HG02642 (cell line): Measurements from ENCODE around the gene ELMO1.
A peak's percentile ranks its signal among the peaks of the same experiment; 100 is the strongest.

Source experiments
- ATAC-seq: cut with Tn5 transposase; IDR thresholded peaks from one replicate; pipeline ENCODE4 v1.9.1; 2021; ENCODE audit warnings: mild to moderate bottlenecking; ENCODE audit not compliant: unreplicated experiment, poor library complexity

ELMO1 gene

DNA sequence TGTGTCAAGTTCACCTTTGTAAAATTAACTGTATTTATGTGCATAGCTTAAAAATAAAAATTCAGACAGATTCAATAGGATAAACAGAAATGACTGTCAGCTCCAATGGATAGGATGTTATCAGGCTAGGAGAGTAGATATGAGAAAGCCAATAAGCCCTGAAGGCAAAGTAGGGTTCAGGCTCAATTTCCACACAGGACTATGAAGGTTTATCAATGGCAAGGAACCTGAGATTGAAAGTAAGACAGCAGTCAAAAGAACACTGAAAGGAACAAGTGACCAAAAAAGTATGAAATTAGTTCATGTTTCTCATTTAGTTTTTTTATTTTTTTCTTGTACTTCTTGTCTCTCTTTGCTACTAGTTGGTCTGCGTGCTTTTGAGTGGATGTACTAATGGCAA, 121.4 kb downstream of the ELMO1 start:
- ATAC-seq = no peak

GRCh38 chr7:37323966-37324365, 124.7 kb downstream of the ELMO1 start:
- no peak for ATAC-seq

DNA sequence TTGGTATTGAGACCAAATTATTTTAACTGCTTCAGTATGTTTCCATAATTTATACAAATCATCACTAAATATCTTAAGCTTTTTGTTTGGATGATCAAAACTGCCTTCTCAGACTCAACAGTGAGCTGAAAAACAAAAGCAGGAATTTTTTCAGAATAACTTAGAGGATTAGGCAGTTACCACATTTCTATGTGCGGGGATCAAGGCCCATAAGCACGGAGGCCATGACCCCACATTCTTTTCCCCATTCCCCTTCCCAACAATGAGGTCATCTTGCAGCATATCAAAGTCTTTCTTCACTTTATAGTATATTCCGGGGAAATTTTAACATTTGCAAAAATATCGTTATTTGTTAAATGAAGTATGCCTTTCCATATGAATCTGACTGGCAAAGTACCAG, 125.8 kb downstream of the ELMO1 start:
- no peak for ATAC-seq

- no peak for ATAC-seq
Observed at GRCh38 chr7:37320848-37321468, 127.7 kb downstream of the ELMO1 start.

DNA sequence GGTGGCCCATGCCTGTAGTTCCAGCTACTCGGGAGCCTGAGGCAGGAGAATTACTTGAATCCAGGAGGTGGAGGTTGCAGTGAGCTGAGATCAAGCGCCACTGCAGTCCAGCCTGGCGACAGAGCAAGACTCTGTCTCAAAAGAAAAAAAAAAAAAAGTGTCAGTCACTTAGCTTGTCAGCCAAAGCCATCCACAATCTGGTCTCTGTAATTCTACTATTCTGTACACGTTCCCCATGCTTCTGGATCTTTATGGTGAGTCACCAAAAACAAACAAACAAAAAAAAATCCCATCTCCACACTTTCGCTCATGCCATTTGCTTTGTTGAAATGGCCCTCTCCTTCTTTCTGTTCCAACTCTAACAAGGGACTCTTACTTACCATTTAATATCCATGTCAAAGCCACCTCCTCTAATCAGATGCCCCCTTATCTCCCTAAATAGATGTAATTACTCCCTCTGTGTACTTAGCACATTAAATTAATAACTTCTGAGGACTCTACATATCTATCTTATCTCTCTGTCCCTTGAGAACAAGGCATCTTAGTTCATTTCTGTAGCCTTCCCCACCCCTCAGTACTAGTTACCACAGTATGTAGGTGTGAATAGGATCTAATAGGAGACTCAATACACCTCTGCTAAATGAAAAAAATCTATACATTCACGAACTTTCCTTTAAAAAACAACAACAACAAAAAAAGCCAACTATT, 128.4 kb downstream of the ELMO1 start:
- no peak for ATAC-seq

DNA sequence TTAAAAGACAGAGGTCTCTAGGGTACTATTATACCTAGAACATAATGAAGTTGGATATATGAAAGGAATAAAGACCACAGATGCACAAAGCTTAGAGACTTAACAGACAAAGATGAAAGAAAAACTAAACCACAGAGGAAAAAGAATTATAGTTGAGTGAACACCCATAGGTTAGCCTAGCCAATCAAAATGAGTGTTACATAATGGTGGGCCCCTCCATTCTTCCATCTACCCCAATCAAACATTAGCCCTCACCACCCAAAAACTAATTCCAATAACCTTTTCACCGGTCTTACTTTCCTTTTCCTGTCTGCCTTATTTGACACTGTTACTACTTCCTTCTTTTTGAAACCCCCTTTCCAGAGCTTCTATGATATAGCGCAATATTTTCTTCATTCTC, 130.1 kb downstream of the ELMO1 start:
- ATAC-seq = no peak

DNA sequence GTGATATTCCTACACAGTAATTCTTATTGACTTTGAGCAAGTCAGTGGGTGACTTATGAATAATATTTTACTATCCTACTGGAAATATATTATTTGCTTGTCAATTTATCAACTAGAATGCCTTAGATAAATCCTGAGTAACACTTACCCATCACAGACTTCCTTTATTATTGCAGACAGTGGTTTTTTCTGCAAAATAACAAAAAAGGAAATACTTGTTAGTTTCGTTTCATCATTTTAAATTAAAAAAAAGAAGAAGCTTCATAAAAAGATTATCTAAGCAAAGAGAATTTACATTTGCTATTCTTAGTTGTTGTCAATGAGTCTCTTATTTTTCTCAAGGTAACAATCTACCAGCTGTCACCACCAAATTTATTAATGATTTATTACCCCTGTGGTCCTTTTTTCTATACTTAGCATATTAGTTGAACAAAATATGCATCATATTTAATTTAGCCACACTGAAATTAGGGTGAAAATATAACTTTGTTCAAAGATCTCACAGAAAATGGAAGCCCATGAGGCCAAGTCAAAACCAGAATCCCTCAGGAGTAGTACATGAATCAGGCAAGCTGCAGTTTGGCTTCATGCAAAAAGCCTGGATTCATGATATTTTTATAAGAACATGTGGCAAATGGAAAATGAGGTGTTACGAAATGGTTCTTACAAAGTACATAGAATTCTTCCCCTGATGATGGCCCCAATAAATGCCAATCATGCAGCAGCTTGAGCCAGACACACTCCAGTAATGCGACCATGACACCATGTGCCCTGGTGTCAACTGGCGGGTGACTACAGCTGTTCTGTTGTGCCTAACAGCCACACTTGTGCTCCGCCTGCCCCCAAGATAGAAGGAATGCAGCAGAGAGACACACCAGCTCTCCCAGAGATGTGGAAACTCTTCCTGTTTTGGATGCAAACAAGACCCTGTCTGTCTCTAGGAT, 132.6 kb downstream of the ELMO1 start:
- ATAC-seq = no peak

DNA sequence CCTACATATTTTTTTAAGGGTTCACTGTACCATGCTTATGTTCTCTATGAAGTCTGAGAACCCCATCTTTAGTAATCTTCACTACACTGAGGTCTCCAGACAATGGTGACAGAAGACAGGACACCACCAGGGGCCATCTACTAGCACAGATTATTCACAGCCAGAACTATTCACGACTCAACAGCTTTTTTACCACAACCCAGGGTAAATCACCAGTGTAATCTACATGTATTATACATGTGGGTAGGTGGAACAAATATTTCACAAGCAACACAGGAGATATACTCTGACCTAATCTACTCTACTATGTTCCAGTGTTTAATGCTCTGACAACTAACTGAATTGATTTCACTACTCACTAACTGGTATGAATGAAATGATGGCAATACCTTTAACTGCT, 136.1 kb downstream of the ELMO1 start:
- ATAC-seq = no peak

DNA sequence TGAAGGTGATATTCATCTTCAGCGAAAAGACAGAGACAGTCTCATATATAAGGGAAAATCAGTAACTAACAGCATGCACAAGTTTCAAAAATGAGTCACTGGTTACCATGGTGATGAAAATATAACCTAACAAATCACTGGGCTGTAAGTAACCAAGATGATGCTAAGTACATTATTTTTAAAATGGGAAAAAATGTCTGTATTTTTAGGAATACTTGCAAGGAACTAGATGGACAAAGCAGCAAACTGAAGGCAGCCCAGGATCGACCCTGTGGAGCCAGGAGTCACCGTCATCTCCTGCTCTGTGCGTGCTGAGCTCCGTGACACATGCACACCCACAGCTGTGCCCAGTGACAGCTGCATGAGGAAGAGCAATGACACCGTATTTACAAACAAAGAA, 137.3 kb downstream of the ELMO1 start:
- ATAC-seq = no peak

DNA sequence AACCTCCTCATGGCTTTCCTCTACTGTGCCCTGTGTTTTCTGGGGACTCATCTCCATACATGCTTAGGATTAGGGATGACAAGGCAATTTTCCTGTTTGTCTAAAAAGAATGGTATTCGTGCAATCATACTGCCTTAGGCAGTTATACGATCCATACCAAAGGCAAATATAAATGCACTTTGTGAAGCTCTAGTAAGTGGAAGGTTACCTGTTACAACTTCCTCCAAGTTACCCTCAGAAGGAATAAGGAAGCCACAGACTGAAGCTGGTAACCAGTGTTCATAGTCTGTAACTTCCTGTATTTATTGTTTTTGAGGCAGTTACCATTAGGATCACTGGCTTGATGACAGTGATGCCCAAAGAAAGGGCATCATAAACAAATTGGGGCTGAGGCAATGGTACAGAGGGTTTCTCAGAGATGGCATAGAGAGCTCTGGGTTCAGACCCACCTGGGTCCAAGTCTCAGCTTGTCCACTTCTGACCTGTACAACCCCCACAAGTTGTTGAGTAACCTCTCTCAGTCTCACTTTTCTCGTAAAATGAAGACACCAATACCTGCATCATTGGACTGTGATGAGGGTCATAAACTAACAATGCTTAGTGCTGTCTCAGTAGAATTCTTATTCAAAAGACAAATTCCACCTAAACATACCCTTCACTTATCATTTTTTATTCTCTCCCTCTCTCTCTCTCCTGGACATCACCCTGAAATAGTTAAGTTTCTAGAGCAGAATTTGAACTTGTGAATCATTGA, 138.2 kb downstream of the ELMO1 start:
- ATAC-seq = no peak

DNA sequence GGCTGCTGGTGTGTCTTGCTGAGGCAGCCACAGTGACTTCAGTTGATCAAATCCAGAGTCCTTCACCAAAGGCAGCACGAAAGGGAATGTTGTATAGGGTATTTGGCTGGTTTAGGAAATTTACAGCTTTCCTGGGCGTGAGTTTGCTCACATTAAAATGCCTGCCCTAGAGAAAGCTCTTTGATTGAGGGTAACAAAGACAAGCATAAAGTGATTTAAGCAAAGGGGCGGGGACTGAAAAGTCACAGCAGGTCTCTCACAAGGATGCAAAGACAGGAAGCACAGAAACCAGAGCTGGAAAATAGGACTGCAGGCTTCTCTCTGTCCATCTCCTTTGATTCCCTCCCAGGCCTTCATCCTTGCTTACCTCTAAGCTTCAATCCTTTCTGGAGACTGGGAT, 139.2 kb downstream of the ELMO1 start:
- ATAC-seq = no peak

DNA sequence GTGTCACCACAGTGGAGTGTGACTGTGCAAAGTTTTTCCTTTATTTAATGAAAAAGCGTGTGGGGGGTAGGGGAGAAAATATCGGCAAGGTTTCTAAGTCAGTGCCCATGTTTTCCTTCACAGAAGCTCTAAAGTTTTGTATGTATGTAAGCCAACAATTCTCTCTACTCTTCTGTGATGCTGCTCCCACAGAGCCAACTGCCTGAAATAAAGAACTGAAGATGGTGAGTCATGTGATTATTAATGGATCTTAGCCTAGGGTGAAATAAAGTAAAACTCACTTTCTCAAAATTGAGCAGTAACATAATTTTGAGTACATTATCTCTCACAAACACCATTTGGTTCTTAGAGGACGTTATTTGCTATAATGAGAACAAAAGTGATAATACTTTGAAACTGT, 143.7 kb downstream of the ELMO1 start:
- ATAC-seq = no peak

- no peak for ATAC-seq
Observed at GRCh38 chr7:37297546-37297945, 151.1 kb downstream of the ELMO1 start.

DNA sequence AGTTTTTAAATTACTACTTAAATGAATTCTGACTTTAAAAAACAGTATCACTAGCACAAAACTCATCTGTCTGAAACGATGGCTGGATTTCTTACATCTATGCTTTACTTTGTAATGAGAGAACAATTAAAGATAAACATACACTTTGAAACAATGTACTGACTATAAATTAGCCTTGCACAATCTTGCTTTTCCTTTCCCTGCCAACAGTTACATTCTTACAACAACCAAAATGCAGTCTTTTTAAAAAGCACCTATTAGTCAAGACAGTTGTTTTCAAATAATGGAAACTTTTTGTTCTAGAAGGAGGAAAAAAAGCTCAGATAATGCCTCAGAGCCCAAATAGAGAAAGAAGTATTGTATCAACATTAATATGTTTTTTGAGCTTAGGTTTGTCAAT, 153.3 kb downstream of the ELMO1 start:
- no peak for ATAC-seq

GRCh38 chr7:37290731-37291130, 157.9 kb downstream of the ELMO1 start:
- ATAC-seq = no peak

DNA sequence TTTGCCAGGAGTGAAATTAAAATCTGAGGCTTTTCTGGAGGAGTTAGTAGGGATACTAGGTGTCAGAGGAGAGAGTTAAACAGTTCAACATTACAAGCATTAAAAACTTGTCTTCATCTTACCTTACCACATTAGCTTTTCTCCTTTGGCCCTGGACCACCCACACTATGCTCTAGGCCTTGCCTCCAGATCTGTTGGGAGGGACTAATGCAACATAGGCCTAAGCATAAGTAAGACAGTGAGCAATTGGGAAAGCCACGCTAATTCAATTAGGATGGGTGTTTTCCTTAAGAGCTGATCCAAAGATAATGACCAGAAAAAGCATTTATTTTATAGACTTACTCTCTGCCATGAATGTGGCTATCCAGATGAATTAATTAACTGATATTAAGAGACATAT, 158.9 kb downstream of the ELMO1 start:
- no peak for ATAC-seq

GRCh38 chr7:37289367-37289766, 159.3 kb downstream of the ELMO1 start:
- no peak for ATAC-seq

DNA sequence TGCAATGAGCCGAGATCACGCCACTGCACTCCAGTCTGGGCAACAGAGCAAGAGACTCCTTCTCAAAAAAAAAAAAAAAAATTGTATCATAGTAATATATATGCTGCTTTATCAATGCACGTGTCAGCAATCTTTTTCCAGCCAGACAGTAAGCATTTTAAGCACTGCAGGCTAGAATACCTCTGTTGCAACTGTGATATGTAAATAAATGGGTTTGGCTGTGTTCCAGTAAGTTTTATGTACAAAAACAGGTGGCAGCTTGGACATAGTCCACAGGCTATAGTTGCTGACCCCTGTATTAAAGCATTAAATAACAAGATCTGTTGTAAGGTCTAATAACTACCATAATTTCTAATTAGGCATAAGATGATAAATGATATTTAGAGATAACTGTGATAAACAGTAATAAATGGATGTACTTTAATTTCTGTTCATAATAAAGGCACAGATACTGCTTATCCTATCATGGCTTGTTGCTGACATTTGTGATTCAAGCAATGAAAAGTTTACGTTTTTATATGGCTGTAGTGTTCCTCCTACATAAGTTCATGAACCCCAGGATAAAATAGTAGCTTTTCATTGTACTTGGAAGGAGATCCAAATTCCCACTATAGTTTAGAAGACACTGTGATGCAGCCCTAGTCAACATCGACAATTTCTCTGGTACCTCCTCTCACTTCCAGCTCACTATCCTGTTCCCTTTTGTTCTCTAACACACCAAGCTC, 161.4 kb downstream of the ELMO1 start:
- peak; percentile 65 for ATAC-seq

GRCh38 chr7:37286454-37286832, 162.2 kb downstream of the ELMO1 start:
- peak; percentile 4 for ATAC-seq
